OCI-LY3 (cell line): ENCODE results near the gene CPHXL2.

Experiments
- H2AFZ ChIP-seq: fragments of 200-600, 300-600 bp; shearing (Covaris generic); 2 replicates; pipeline ENCODE4 v1.6.0; 2014; ENCODE audit warnings: antibody characterized with exemption, low read depth, low read length
- H3K27ac ChIP-seq: fragments of 200-600, 300-600 bp; sonication (generic); 2 replicates; pipeline ENCODE4 v1.5.1; 2014; ENCODE audit warnings: mild to moderate bottlenecking, low read length, moderate library complexity, mixed read lengths
- H3K27me3 ChIP-seq: fragments of 200-600, 300-600 bp; sonication (generic); 2 replicates; pipeline ENCODE4 v1.6.1; 2014; ENCODE audit warnings: low read depth, low read length, mixed read lengths
- H3K36me3 ChIP-seq: fragments of 200-600, 300-600 bp; sonication (generic); replicated peaks from 2 replicates; pipeline ENCODE3; 2014; ENCODE audit warnings: low read depth, low read length, mixed read lengths
- H3K4me1 ChIP-seq: fragments of 300-600, 200-600 bp; sonication (generic); 2 replicates; pipeline ENCODE4 v1.6.1; 2014; ENCODE audit warnings: low read length, mixed read lengths
- H3K4me2 ChIP-seq: fragments of 200-600, 300-600 bp; sonication (generic); 2 replicates; pipeline ENCODE4 v1.6.1; 2014; ENCODE audit warnings: low read length, mixed read lengths
- H3K4me3 ChIP-seq: fragments of 300-600, 200-600 bp; sonication (generic); 2 replicates; pipeline ENCODE4 v1.5.1; 2014; ENCODE audit warnings: antibody characterized with exemption, mild to moderate bottlenecking, low read length, moderate library complexity
- H3K79me2 ChIP-seq: fragments of 300-600, 200-600 bp; shearing (Covaris generic); 2 replicates; pipeline ENCODE4 v1.6.1; 2014; ENCODE audit warnings: mild to moderate bottlenecking, low read length, mixed read lengths
- H3K9ac ChIP-seq: fragments of 300-600, 200-600 bp; shearing (Covaris generic); 2 replicates; pipeline ENCODE4 v1.6.0; 2014; ENCODE audit warnings: mild to moderate bottlenecking, low read length, moderate library complexity
- H3K9me3 ChIP-seq: fragments of 200-600, 300-600 bp; shearing (Covaris generic); 2 replicates; pipeline ENCODE4 v1.6.1; 2014; ENCODE audit warnings: low read length, mixed read lengths; ENCODE audit not compliant: insufficient read depth
- H4K20me1 ChIP-seq: fragments of 200-600, 300-600 bp; sonication (generic); 2 replicates; pipeline ENCODE4 v1.6.1; 2016; ENCODE audit warnings: low read length, mixed read lengths; ENCODE audit not compliant: insufficient read depth
- CTCF ChIP-seq: fragments of 200-600, 300-600 bp; sonication (generic); IDR thresholded peaks from 2 replicates; pipeline ENCODE4 v1.5.1; 2014; ENCODE audit warnings: antibody characterized with exemption, low read length, low read depth
- EZH2phosphoT487 ChIP-seq: fragments of 200-600 bp; shearing (Covaris generic); IDR thresholded peaks from 2 replicates; pipeline ENCODE4 v1.6.1; 2018; ENCODE audit warnings: antibody characterized with exemption, mixed run types, low read depth

The CPHXL2 gene

GRCh38 chr16:75676909-75677308, at the start of gene CPHXL2:
Gene CPHXL2 (minus strand): TSS chr16:75677009. CDS start chr16:75676999, 10 bp downstream.
- Histone ChIP-seq H3K27ac (no peak within 1 kb of the TSS), H2AFZ (no peak within 1 kb of the TSS), H3K9ac (no peak within 1 kb of the TSS), H3K27me3 (no peaks in the 10 kb centered on the region), H3K79me2 (no peaks in the 10 kb centered on the region), H3K9me3 (no peaks in the 10 kb centered on the region), H3K4me3 (no peak within 1 kb of the TSS), H4K20me1 (no peaks in the 10 kb centered on the region), H3K4me2 (no peak within 1 kb of the TSS), H3K4me1 (no peaks in the 10 kb centered on the region), H3K36me3 (no peaks in the 10 kb centered on the region)
- TF ChIP-seq CTCF (no peak), EZH2phosphoT487 (no peak)

- Histone ChIP-seq H3K27me3 (no peaks in the 10 kb centered on the region), H3K9ac (no peak within 1 kb of the TSS), H3K79me2 (no peaks in the 10 kb centered on the region), H3K4me3 (no peak within 1 kb of the TSS), H3K4me2 (no peak within 1 kb of the TSS), H4K20me1 (no peaks in the 10 kb centered on the region), H3K27ac (no peak within 1 kb of the TSS), H3K36me3 (no peaks in the 10 kb centered on the region), H3K9me3 (no peaks in the 10 kb centered on the region), H2AFZ (no peak within 1 kb of the TSS), H3K4me1 (no peaks in the 10 kb centered on the region)
- TF ChIP-seq CTCF (no peak), EZH2phosphoT487 (no peak)
These were observed 49.6 kb upstream of the CPHXL2 start, which contains the start of gene CPHXL for GRCh38 chr16:75726390-75726789. Gene CPHXL (minus strand): TSS chr16:75726490. CDS start chr16:75726442, 48 bp downstream.

- Histone ChIP-seq H2AFZ (no peak overlapping the region), H4K20me1 (no peaks in the 10 kb centered on the region), H3K27me3 (no peaks in the 10 kb centered on the region), H3K79me2 (no peaks in the 10 kb centered on the region), H3K4me1 (no peaks in the 10 kb centered on the region), H3K4me2 (no peak overlapping the region), H3K9ac (no peak overlapping the region), H3K4me3 (no peak overlapping the region), H3K36me3 (no peaks in the 10 kb centered on the region), H3K9me3 (no peaks in the 10 kb centered on the region), H3K27ac (no peak overlapping the region)
- TF ChIP-seq EZH2phosphoT487: no peak
- TF ChIP-seq CTCF: no peak
These were observed 41.6 kb upstream of the CPHXL2 start for GRCh38 chr16:75718452-75718851.

- H3K27me3 ChIP-seq: no peaks in the 10 kb centered on the region
- no peak for TF ChIP-seq EZH2phosphoT487
- TF ChIP-seq CTCF: no peak
- peaks cover 17% of the 10 kb centered on the region for H3K9me3 ChIP-seq
- no peak overlapping the region for H3K4me2 ChIP-seq
- H3K36me3 ChIP-seq: no peaks in the 10 kb centered on the region
- H4K20me1 ChIP-seq: no peaks in the 10 kb centered on the region
- H3K4me3 ChIP-seq: no peak overlapping the region
- no peak overlapping the region for H2AFZ ChIP-seq
- no peaks in the 10 kb centered on the region for H3K4me1 ChIP-seq
- H3K27ac ChIP-seq: no peak overlapping the region
- no peak overlapping the region for H3K9ac ChIP-seq
- no peaks in the 10 kb centered on the region for H3K79me2 ChIP-seq
These were observed 37.9 kb upstream of the CPHXL2 start for GRCh38 chr16:75714661-75715060.
